CD4-positive, alpha-beta T cell treated with Interferon alpha-2 for 1 hour (primary cell): ENCODE results near the gene TIFAB.

Experiments used
- DNase-seq, 2 donors: peaks; one replicate each; pipeline ENCODE4 v3.0.0-alpha.2; 2020 to 2022

TIFAB gene

GRCh38 chr5:135481387-135481786 lies 29.2 kb upstream of the TIFAB start:
- no peak for DNase-seq

GRCh38 chr5:135480511-135480910 lies 28.4 kb upstream of the TIFAB start:
- DNase-seq, result no peak

- DNase-seq, result no peak
Observed at GRCh38 chr5:135478938-135479337, 26.8 kb upstream of the TIFAB start.

GRCh38 chr5:135477613-135478066 lies 25.5 kb upstream of the TIFAB start:
- no peak for DNase-seq

GRCh38 chr5:135476615-135477581 lies 24.7 kb upstream of the TIFAB start:
- no peak for DNase-seq

- DNase-seq, result no peak
Observed at GRCh38 chr5:135473956-135474670, 22.0 kb upstream of the TIFAB start.

- no peak for DNase-seq
Observed at GRCh38 chr5:135472141-135472540, 20.0 kb upstream of the TIFAB start.

GRCh38 chr5:135471726-135472125 lies 19.6 kb upstream of the TIFAB start:
- no peak for DNase-seq

- DNase-seq, result no peak
Observed at GRCh38 chr5:135469911-135470310, 17.8 kb upstream of the TIFAB start.

- no peak for DNase-seq
Observed at GRCh38 chr5:135468541-135468940, 16.4 kb upstream of the TIFAB start.

- no peak for DNase-seq
Observed at GRCh38 chr5:135467871-135468485, 15.8 kb upstream of the TIFAB start.

GRCh38 chr5:135467051-135467625 lies 15.0 kb upstream of the TIFAB start:
- DNase-seq, result no peak

- peak; percentile 51 to 56 for DNase-seq
Observed at GRCh38 chr5:135466178-135467050, 14.3 kb upstream of the TIFAB start.

GRCh38 chr5:135465391-135466122 lies 13.4 kb upstream of the TIFAB start:
- no peak for DNase-seq

GRCh38 chr5:135462304-135462703 lies 10.2 kb upstream of the TIFAB start:
- DNase-seq, result peak; percentile 49 to 58

GRCh38 chr5:135461481-135462151 lies 9.5 kb upstream of the TIFAB start:
- no peak for DNase-seq

GRCh38 chr5:135460246-135461033 lies 8.3 kb upstream of the TIFAB start:
- no peak for DNase-seq

- DNase-seq, result no peak
Observed at GRCh38 chr5:135458921-135459331, 6.8 kb upstream of the TIFAB start.

- DNase-seq, result no peak
Observed at GRCh38 chr5:135458356-135458755, 6.2 kb upstream of the TIFAB start.
